ENCODE results near the gene CYB5R2. TPM values are rescaled to one million over a fixed set of nuclear protein-coding genes. Genes with fewer than 3 reads are reported as not detected.
A peak's percentile ranks its signal among the peaks of the same experiment; 100 is the strongest.

Gene CYB5R2
- total and polyA plus RNA-seq, 4 donors, result 0.19 to 3.7 (median 2.0) TPM

DNA sequence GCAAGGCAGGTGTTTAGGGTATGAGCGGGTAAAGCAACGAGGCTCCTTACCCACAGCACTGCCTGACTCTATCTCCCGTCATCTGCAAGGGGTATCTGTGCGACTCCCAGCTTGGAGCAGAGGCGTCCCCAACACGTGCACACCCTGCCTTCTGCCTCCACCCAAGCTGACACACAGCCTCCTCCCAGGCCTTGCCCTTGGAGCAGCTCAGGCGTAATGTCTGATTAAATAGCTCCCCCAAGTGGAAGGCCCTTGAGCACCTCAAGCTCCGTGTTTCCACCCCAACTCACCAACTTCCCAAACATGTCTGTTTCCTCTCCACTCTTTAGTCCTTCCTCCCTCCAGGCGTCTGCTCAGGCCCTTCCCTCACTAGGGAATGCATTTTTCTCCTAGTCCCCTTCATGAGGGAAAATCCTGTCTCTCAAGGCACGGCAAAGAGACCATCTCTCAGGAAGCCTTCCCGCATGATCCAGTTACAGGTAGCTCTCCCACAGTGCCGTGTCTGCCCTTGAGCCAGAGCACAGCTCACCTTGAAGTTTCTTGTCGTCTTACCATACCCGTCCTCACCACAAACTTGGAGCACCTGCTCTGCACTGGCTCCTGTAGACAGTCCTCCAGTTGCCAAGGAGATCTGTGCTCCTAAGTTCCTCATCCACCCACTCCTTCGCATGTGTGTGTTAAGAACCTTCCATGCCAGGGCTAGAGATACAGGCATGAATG is 15.8 kb downstream of the CYB5R2 start:
- Histone ChIP-seq H3K4me3 (ENCODE audit: low read depth in 1 of 3, low read length in 3 of 3) (no peak overlapping the region), H3K9me3 (ENCODE audit: control insufficient read depth in 4 of 4, low read length in 3 of 4) (no peaks in the 10 kb centered on the region), H3K9ac (ENCODE audit: low read depth in 1 of 2, low read length in 2 of 2) (no peak overlapping the region), H3K27me3 (ENCODE audit: control insufficient read depth in 4 of 4, insufficient read depth in 4 of 4, low read length in 3 of 4) (no peaks in the 10 kb centered on the region), H3K36me3 (ENCODE audit: control insufficient read depth in 4 of 4, insufficient read depth in 3 of 4, low read depth in 1 of 4, low read length in 3 of 4) (peaks cover 5 to 47% (median 36%) of the 10 kb centered on the region in 4 donors), H3K27ac (ENCODE audit: low read depth in 1 of 2, low read length in 2 of 2) (no peak overlapping the region), H3K4me1 (ENCODE audit: control insufficient read depth in 4 of 4, insufficient read depth in 4 of 4, low read length in 3 of 4) (no peaks in the 10 kb centered on the region)
- DNase-seq (ENCODE audit: low spot score), result no peak
- TF ChIP-seq EGR1 (IDR thresholded peaks at IDR 0.05; ENCODE audit: low read depth in 2 of 2) (no peak), HNF4G (IDR thresholded peaks at IDR 0.05) (no peak), NR2F2 (IDR thresholded peaks at IDR 0.05) (no peak), HNF4A (conservative IDR thresholded peaks at IDR 0.05) (no peak), RAD21 (IDR thresholded peaks at IDR 0.05) (peak; percentile 75 to 81), JUND (IDR thresholded peaks at IDR 0.05) (no peak), SP1 (IDR thresholded peaks at IDR 0.05) (no peak), RXRA (IDR thresholded peaks at IDR 0.05) (no peak), YY1 (IDR thresholded peaks at IDR 0.05) (no peak)
- TF ChIP-seq, protein P1, sequence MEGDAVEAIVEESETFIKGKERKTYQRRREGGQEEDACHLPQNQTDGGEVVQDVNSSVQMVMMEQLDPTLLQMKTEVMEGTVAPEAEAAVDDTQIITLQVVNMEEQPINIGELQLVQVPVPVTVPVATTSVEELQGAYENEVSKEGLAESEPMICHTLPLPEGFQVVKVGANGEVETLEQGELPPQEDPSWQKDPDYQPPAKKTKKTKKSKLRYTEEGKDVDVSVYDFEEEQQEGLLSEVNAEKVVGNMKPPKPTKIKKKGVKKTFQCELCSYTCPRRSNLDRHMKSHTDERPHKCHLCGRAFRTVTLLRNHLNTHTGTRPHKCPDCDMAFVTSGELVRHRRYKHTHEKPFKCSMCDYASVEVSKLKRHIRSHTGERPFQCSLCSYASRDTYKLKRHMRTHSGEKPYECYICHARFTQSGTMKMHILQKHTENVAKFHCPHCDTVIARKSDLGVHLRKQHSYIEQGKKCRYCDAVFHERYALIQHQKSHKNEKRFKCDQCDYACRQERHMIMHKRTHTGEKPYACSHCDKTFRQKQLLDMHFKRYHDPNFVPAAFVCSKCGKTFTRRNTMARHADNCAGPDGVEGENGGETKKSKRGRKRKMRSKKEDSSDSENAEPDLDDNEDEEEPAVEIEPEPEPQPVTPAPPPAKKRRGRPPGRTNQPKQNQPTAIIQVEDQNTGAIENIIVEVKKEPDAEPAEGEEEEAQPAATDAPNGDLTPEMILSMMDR (IDR thresholded peaks at IDR 0.05; ENCODE audit: low read depth, low read length, missing input control), result peak; percentile 47
- TF ChIP-seq, protein P2, sequence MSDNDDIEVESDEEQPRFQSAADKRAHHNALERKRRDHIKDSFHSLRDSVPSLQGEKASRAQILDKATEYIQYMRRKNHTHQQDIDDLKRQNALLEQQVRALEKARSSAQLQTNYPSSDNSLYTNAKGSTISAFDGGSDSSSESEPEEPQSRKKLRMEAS (IDR thresholded peaks at IDR 0.05), result no peak
- WGBS, result 81% methylated on average over 15 of the region's 15 CpGs

DNA sequence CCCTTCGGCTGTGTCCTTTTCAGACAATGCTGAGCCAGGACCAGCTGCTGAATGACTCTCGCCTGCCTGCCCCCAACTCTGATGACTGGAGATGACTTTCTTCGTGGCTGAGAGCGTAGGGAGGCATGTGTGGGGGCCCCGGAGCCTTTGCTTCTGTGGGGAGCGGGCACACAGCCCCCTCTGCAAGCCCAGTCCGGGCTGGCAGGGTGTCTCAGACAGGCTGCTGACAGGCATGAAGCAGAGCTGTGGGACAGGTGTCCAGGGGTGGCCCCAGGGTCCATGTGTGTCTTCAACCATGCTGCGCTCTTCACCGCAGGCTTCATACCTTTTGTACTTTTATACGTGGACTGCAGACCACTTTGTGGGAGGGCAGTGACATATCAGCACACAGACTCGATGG is 16.6 kb downstream of the CYB5R2 start:
- H3K4me1 ChIP-seq (ENCODE audit: control insufficient read depth in 4 of 4, insufficient read depth in 4 of 4, low read length in 3 of 4), result no peaks in the 10 kb centered on the region
- no peaks in the 10 kb centered on the region for H3K27me3 ChIP-seq (ENCODE audit: control insufficient read depth in 4 of 4, insufficient read depth in 4 of 4, low read length in 3 of 4)
- peaks cover 5 to 54% (median 44%) of the 10 kb centered on the region in 4 donors for H3K36me3 ChIP-seq (ENCODE audit: control insufficient read depth in 4 of 4, insufficient read depth in 3 of 4, low read depth in 1 of 4, low read length in 3 of 4)
- no peaks in the 10 kb centered on the region for H3K9me3 ChIP-seq (ENCODE audit: control insufficient read depth in 4 of 4, low read length in 3 of 4)
- TF ChIP-seq EGR1 (IDR thresholded peaks at IDR 0.05; ENCODE audit: low read depth in 2 of 2) (no peak), FOXA2 (IDR thresholded peaks at IDR 0.05) (no peak), FOXA1 (IDR thresholded peaks at IDR 0.05) (no peak), JUND (IDR thresholded peaks at IDR 0.05) (no peak), NR2F2 (IDR thresholded peaks at IDR 0.05) (no peak), RXRA (IDR thresholded peaks at IDR 0.05) (no peak), SP1 (IDR thresholded peaks at IDR 0.05) (no peak)
- TF ChIP-seq, protein P3, sequence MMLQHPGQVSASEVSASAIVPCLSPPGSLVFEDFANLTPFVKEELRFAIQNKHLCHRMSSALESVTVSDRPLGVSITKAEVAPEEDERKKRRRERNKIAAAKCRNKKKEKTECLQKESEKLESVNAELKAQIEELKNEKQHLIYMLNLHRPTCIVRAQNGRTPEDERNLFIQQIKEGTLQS (IDR thresholded peaks at IDR 0.05), result no peak
- TF ChIP-seq, protein P1 (IDR thresholded peaks at IDR 0.05; ENCODE audit: low read depth, low read length, missing input control), result no peak
- TF ChIP-seq, protein P2 (IDR thresholded peaks at IDR 0.05), result no peak
- no peak overlapping the region for H3K27ac ChIP-seq (ENCODE audit: low read depth in 1 of 2, low read length in 2 of 2)
- H3K9ac ChIP-seq (ENCODE audit: low read depth in 1 of 2, low read length in 2 of 2), result no peak overlapping the region
- WGBS, result 95% methylated on average over 11 of the region's 11 CpGs
- no peak for DNase-seq (ENCODE audit: low spot score)
- H3K4me3 ChIP-seq (ENCODE audit: low read depth in 1 of 3, low read length in 3 of 3), result no peak overlapping the region
